Omental fat pad (tissue), 4 donors: ENCODE data around the gene DRGX. TPM values are rescaled to one million over a fixed set of nuclear protein-coding genes. Genes with fewer than 3 reads are reported as not detected.

Experiments used
- ATAC-seq: fragments of 150-250 bp; one replicate; pipeline ENCODE4 v1.9.1; 2016; ENCODE audit warnings: mild to moderate bottlenecking, moderate library complexity; ENCODE audit not compliant: low FRiP score
- DNase-seq: peaks from one replicate; pipeline ENCODE4 v3.0.0-alpha.2; 2019; ENCODE audit warnings: low spot score
- CTCF ChIP-seq, 3 donors: fragments of 450-650 bp; IDR thresholded peaks; one replicate each; pipeline ENCODE4 v1.5.1; 2016 to 2017; ENCODE audit warnings: antibody characterized with exemption in 3 of 3, mild to moderate bottlenecking in 3 of 3, moderate library complexity in 2 of 3
- total RNA-seq, 4 donors: library from RNA; depleted of rRNA; stranded (reverse); fragments of >200 nt; gene quantifications; one replicate each; pipeline ENCODE4 v1.1.0, GENCODE V29; 2016

Gene DRGX
- total RNA-seq, 4 donors from 2014 or later: not detected

- ATAC-seq: no peak
- no peak for DNase-seq
- TF ChIP-seq CTCF (IDR thresholded peaks at IDR 0.05): no peak
Observed at GRCh38 chr10:49415846-49416245, 20.0 kb upstream of the DRGX start.

GRCh38 chr10:49415109-49415508 lies 19.2 kb upstream of the DRGX start:
- DNase-seq (no peak), ATAC-seq (no peak)
- no peak for TF ChIP-seq CTCF (IDR thresholded peaks at IDR 0.05)

GRCh38 chr10:49414496-49414895 lies 18.6 kb upstream of the DRGX start:
- no peak for ATAC-seq

GRCh38 chr10:49412571-49412970 lies 16.7 kb upstream of the DRGX start:
- ATAC-seq (no peak), DNase-seq (no peak)
- TF ChIP-seq CTCF (IDR thresholded peaks at IDR 0.05): no peak

More at GRCh38 chr10:49414496-49414895, 18.6 kb upstream of the DRGX start:
- TF ChIP-seq CTCF (IDR thresholded peaks at IDR 0.05): no peak
- no peak for DNase-seq

- no peak for TF ChIP-seq CTCF (IDR thresholded peaks at IDR 0.05)
- DNase-seq (no peak), ATAC-seq (no peak)
Observed at GRCh38 chr10:49410365-49411074, 14.6 kb upstream of the DRGX start.

GRCh38 chr10:49409755-49410154 lies 13.9 kb upstream of the DRGX start:
- ATAC-seq: no peak
- no peak for DNase-seq
- no peak for TF ChIP-seq CTCF (IDR thresholded peaks at IDR 0.05)
